Dermis blood vessel endothelial cell (primary cell): ENCODE results near the gene SWSAP1. TPM values are rescaled to one million over a fixed set of nuclear protein-coding genes. Genes with fewer than 3 reads are reported as not detected.

Experiments used
- DNase-seq: peaks from one replicate; pipeline ENCODE4 v3.0.0; 2010
- total RNA-seq: library from RNA; depleted of rRNA; stranded (reverse); fragments of >200 nt; gene quantifications from 2 replicates; pipeline ENCODE4 v1.2.3, GENCODE V29; 2014

The SWSAP1 gene
- total RNA-seq, 1 donor from 2014 or later: 0.85 TPM

- DNase-seq: no peak
These were observed 42.0 kb downstream of the SWSAP1 start for GRCh38 chr19:11416346-11417052.

- DNase-seq: no peak
These were observed 43.7 kb downstream of the SWSAP1 start for GRCh38 chr19:11418094-11418548.

GRCh38 chr19:11418549-11419506, 44.4 kb downstream of the SWSAP1 start, which contains the start of gene RGL3:
RGL3 (minus strand) TSS chr19:11419314; CDS start chr19:11419278, 36 bp downstream.
- DNase-seq: no peak

- no peak for DNase-seq
These were observed 46.2 kb downstream of the SWSAP1 start for GRCh38 chr19:11420429-11421370.

GRCh38 chr19:11421371-11422098, 47.1 kb downstream of the SWSAP1 start:
- DNase-seq: no peak

- peak; percentile 26 for DNase-seq
These were observed 47.9 kb downstream of the SWSAP1 start for GRCh38 chr19:11422163-11423065.

GRCh38 chr19:11423164-11423790, 48.8 kb downstream of the SWSAP1 start:
- no peak for DNase-seq

- no peak for DNase-seq
These were observed 49.3 kb downstream of the SWSAP1 start for GRCh38 chr19:11423791-11424181.

Other genes with a start within 250 kb of the SWSAP1 start
- gene SPC24, start 218.9 kb upstream of the SWSAP1 start, total RNA-seq: 23.1 and 88.9 TPM in 2 replicates
- gene KANK2, start 177.1 kb upstream of the SWSAP1 start, total RNA-seq: 102 and 108 TPM in 2 replicates
- gene ANGPTL8, start 135.0 kb upstream of the SWSAP1 start, total RNA-seq: not detected in 2 replicates
- 95.3 and 184 TPM in 2 replicates for gene DOCK6, start 112.1 kb upstream of the SWSAP1 start, total RNA-seq
- gene TSPAN16, start 78.5 kb upstream of the SWSAP1 start, total RNA-seq: not detected in 2 replicates
- gene RAB3D, start 35.0 kb upstream of the SWSAP1 start, total RNA-seq: 55.6 and 65.0 TPM in 2 replicates
- gene TMEM205, start 28.4 kb upstream of the SWSAP1 start, total RNA-seq: 105 and 267 TPM in 2 replicates
- gene CCDC159, start 28.1 kb upstream of the SWSAP1 start, total RNA-seq: 7.8 and 10.4 TPM in 2 replicates
- gene PLPPR2, start 19.2 kb upstream of the SWSAP1 start, total RNA-seq: 8.7 and 14.1 TPM in 2 replicates
- gene EPOR, start 9.6 kb downstream of the SWSAP1 start, total RNA-seq: 6.0 and 8.2 TPM in 2 replicates
- 2.1 and 4.3 TPM in 2 replicates for gene RGL3, start 44.6 kb downstream of the SWSAP1 start, total RNA-seq
- gene ODAD3, start 60.5 kb downstream of the SWSAP1 start, total RNA-seq: 0.05 TPM in 1 of 2 replicates, not detected in the other
- 117 and 310 TPM in 2 replicates for gene PRKCSH, start 61.0 kb downstream of the SWSAP1 start, total RNA-seq
- not detected in 2 replicates for gene ELAVL3, start 106.4 kb downstream of the SWSAP1 start, total RNA-seq
- gene ZNF653, start 131.2 kb downstream of the SWSAP1 start, total RNA-seq: 5.1 and 12.4 TPM in 2 replicates
- gene ECSIT, start 154.5 kb downstream of the SWSAP1 start, total RNA-seq: 36.8 and 37.6 TPM in 2 replicates
- gene CNN1, start 164.2 kb downstream of the SWSAP1 start, total RNA-seq: 0.19 and 1.2 TPM in 2 replicates
- gene ELOF1, start 184.6 kb downstream of the SWSAP1 start, total RNA-seq: 16.9 and 24.5 TPM in 2 replicates
- gene ACP5, start 203.0 kb downstream of the SWSAP1 start, total RNA-seq: 0.37 and 8.8 TPM in 2 replicates
- 20.1 and 28.9 TPM in 2 replicates for gene ZNF627, start 222.8 kb downstream of the SWSAP1 start, total RNA-seq